HS-27A (cell line): ENCODE data around the gene DLGAP4.

Source experiments
- DNase-seq: peaks from one replicate; pipeline ENCODE4 v3.0.0-alpha.2; 2012; ENCODE audit warnings: low read depth, missing footprints

DLGAP4 gene

DNA sequence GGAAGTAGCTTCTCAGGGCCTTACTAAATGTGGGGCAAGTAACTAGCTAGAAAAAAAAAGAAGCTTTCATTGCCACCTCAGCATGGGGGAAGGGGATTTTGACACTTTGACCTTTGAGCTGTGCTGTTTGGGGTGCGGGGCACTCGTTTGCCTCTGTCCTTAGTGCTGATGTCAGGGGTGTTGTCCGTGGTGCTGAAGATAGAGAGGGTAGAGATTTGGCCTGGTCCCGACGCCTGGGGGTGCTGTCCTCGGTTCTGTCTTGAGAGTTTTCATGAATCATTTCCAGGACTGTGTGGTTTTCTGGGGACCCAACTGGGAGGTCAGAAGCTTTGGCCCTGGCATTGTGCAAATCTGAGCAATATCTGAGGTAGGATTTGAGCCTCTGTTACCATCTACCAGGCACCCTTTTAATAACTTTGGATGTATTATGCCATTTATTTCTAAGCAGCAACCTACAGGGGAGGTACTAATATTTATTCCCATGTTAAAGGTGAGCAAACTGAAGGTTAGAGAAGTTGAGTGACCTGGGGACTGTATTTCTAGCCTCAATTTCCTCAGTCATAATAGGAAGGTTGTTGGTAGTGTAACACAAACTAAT is 78.0 kb downstream of the DLGAP4 start:
- no peak for DNase-seq

GRCh38 chr20:36385503-36385902 is 79.4 kb downstream of the DLGAP4 start:
- DNase-seq, result no peak

- no peak for DNase-seq
Measured at GRCh38 chr20:36386236-36386635, 80.1 kb downstream of the DLGAP4 start.

DNA sequence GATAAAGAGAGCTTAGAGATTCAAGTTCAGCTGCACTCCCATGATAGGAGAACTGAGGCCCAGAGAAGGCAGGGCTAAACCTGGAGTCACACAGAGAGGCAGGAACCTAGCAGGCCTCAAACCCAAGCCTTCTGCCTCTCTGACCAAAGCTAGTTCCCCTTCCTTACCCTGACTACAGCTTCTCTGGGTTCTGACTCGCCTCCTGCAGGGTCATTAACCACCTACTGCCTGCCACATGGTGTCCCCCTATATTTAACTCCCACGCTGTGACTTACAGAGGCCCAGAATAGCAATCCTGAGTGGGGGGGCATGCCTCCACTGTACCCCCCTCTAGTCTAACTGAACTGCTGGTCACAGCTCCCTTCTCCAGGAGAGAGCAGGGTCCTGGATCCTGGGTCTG is 84.1 kb downstream of the DLGAP4 start:
- no peak for DNase-seq

- DNase-seq, result no peak
Measured at GRCh38 chr20:36390719-36391415, 84.7 kb downstream of the DLGAP4 start.

DNA sequence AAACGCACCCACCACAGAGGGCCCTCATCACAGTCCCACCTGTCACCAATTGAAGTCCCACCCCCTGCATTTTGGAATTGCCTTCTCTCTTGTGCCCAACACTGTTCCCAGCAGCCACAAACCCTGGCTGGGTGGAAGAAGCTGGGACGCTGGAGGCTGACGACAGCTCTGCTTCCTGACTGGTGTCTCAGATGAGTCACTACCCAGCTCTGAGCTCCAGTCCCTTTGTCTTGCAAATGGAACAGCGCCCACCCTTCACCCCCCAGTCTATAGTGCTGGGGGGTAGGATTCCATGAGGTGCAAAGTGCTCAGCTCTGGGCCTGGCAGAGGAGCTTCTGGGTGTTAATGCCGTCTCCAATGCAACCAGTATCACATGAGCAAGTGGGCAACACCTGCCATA is 85.3 kb downstream of the DLGAP4 start:
- no peak for DNase-seq

DNA sequence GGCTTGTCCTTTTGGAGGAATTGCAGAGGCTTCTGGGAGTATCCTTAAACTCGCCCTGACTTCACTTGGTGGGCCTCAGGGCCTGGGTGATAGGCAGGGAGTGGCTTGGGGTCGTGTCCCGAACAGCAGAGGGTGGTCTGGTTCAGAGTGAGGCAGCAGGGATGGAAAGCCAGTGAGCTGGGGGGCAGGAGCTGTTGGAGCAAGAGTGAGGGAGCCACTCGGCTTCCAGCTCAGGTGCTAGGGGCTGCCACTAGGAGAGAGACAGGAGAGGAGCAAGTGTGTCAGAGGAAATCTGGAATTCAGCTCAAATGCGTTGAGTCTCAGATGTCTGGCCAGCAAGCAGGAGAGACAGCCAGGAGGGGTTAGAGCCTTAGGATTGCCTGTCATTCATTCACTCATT is 85.8 kb downstream of the DLGAP4 start:
- DNase-seq, result no peak

- no peak for DNase-seq
Measured at GRCh38 chr20:36392989-36393388, 86.8 kb downstream of the DLGAP4 start.

GRCh38 chr20:36394340-36394965 is 88.3 kb downstream of the DLGAP4 start:
- no peak for DNase-seq

GRCh38 chr20:36396340-36396739 is 90.2 kb downstream of the DLGAP4 start:
- no peak for DNase-seq

- DNase-seq, result no peak
Measured at GRCh38 chr20:36396847-36397630, 90.9 kb downstream of the DLGAP4 start.

DNA sequence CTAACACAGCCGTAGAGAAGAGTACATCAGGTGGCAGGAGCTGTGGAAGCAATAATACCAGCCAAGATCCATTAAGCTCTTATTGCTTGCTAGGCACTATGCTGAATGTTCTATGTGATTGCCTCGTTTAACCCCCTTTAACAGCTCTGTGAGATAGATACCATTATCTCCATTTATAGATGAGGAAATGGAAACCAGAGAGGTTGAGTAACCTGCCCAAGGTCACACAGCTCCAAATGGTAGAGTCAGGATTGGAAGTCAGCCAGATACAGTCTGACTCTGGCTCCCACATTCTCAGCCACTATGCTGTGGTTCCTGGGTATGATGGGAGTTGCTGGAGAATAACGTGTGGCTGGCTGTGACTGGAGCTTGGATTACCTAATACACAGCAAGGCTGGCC is 92.4 kb downstream of the DLGAP4 start:
- DNase-seq, result no peak

DNA sequence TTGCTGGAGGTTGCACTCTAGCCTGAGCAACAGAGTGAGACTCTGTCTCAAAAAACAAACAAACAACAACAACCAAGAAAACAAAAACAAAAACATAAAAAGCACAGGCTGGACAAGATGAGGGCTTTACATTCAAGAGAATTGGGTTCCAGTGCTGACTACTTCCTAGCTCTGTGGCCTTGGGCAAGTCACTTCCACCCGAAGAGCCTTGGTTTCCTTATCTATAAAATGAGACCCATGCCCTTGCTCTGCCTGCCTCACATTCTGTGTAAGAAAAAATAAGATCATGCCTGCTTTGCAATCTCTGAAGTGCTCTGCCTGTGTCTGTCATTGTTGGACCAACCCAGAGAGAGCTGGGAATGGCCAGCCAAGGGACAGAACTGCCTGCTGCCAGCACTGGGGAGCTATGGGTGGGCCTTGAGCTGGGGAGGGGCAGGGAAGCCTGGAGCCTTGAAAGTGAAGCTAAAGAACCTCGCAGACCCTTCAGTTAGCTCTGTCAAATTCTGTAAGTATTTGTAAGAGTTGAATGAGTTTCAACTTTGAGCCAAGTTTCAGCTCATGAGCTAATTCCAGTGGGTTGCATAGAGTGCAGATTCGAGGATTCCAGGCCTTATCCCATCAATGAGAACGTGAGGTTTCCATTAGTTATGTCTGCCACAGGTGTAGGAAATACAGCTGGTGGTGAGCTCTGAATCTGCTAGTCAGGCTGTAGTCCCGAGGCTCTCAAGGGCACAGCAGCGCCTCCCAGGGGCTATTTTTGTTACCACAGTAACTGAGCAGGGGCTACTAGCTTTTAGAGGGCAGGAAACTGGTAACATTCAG is 93.2 kb downstream of the DLGAP4 start:
- DNase-seq, result no peak

DNA sequence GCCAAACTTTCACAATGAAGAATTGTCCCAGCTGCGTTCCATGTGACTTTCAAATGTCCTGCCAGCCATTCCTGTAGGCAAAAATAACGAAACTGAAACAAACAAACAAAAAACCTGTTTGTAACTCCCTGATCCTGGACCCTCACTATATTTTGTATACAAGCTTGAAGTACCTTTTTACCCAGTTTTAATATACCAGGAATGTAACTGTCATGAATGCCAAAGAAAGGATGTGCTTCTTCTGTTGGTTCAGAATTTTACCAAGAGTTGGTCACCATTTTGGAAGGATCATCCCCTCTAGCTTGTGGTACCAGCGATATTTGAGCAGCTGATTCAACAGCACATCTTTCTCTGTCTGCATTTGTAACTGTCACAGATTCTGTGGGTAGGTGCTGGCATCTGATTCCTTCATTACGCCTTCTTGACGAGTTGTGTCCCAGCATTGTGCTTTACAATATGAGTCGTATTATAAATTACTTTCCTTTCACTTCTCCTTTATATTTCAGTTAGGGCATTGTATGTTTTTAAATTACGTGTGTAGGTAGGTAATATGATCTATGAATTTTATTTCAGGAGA is 93.9 kb downstream of the DLGAP4 start:
- no peak for DNase-seq

- no peak for DNase-seq
Measured at GRCh38 chr20:36400909-36401735, 95.0 kb downstream of the DLGAP4 start.

- DNase-seq, result no peak
Measured at GRCh38 chr20:36402708-36403107, 96.6 kb downstream of the DLGAP4 start.

GRCh38 chr20:36404435-36404978 is 98.4 kb downstream of the DLGAP4 start:
- DNase-seq, result no peak

- no peak for DNase-seq
Measured at GRCh38 chr20:36405255-36405654, 99.1 kb downstream of the DLGAP4 start.

DNA sequence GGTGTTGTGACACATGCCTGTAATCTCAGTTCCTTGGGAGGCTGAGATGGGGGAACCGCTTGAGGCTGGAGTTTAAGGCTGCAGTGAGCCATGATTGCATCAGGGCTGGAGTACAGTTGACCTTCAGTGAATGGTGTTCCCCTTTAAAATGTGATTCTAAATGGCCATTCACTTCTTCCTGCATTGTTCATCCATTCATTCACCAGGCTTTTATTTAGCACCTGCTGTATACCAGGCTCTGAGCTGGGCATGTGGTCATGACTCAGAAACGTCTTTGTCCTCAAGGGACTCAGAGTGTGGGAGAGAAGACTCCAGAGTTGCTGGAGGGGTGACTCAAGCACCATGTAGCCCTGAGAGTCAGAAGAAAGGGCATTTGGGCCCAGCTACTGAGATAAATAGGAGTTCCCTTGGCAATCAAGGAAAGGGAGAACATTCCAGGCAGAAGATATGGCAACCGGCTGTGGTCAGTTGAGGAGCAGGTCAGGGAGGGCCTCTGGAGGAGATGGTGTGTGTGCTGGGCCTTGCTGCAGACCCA is 101.1 kb downstream of the DLGAP4 start:
- no peak for DNase-seq

GRCh38 chr20:36408219-36408618 is 102.1 kb downstream of the DLGAP4 start:
- DNase-seq, result no peak
